HG03196 (cell line): ENCODE data around the gene PRORP.
"Not testable (repeated sequence)": the region's sequence is repeated elsewhere in the genome, so short reads cannot be mapped to it uniquely, and the experiment has no call there.

ENCODE experiments used
- ATAC-seq: cut with Tn5 transposase; IDR thresholded peaks from one replicate; pipeline ENCODE4 v1.9.1; 2021; ENCODE audit not compliant: unreplicated experiment

The PRORP gene

DNA sequence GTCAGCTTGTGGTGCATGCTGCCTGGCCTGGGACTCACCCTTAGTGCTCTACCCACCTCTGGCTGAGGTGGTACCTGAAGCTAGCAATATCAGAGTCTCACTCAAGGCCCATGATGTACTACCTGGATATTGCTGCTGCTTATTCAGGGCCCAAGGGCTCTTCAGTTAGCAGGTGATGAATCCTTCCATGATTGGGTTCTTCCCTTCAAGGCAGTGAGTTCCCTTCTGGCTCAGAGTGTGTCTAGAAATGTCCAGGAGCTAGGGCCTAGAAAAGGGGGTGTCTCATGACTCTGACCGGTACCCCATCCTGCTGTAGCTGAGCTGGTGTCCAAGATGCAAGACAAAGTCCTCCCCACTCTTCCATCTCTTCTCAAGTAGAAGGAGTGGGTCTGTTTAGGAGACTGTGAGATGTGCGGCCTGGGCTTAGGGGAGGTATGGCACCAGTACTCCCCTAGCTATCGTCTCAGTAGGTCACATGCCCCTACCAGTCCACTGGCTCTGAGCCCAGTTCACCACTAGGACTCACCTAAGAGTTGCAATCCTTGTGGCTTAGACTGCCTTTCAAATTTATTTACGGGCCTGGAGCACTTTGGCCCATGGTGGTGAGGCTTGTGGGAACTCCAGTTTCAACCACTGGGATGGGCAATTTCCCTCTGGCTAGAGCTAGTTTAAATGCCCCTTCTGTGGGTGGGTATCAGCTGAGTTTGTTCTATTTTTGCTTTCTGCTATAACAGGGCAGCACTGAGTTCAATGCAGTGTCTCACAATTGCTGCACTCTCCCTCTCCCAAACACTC lies 12.2 kb downstream of the PRORP start:
- no peak for ATAC-seq

DNA sequence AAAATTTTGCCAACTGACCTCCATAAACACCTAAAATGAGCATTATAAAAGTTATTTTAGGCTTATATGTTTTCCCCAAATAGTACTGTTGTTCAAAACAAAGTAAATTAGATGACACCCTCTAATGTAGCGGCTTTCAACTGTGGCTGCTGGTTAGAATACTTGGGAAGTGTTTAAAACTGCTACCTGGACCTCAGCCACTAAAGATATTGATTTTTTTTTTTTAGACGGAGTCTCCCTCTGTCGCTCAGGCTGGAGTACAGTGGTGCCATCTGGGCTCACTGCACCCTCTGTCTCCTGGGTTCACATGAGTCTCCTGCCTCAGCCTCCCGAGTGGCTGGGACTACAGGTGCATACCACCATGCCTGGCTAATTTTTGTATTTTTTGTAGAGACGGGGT lies 16.2 kb downstream of the PRORP start:
- ATAC-seq = no peak

- ATAC-seq = no peak
Observed at GRCh38 chr14:35140718-35141581, 18.6 kb downstream of the PRORP start.

DNA sequence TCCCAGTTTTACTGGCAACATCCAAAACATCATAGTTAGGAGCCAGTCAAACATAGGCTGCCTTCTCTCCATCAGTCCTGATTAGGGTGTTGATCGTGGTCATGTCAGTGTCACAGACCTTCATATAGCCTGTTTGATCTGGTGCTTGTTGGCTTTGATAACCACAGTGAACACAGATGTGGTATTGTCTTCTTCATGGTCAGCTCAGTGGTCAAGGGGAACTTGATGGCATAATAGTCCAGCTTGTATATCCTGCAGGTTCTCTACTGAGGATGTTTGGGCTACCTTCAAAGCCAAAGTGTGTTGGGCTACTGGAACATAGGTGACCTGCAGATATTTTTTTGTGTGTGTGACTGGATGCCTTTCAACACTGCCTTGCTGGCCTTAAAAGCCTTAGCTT lies 21.7 kb downstream of the PRORP start:
- ATAC-seq = no peak

DNA sequence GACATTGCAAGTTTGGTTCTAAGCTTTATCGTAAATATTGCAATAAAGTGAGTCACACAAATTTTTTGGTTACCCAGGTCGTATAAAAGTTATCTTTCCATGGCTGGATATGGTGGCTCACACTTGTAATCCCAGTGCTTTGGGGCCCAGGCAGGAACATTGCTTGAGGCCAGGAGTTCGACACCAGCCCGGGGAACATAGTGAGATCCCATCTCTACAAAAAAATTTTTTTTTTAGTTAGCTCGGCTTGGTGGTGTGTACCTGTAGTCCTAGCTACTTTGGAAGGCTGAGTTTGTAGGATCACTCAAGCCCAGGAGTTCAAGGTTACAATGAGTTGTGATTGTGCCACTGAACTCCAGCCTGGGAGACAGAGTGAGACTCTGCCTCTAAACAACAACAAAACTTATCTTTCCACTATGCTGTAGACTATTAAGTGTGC lies 24.4 kb downstream of the PRORP start:
- ATAC-seq = no peak

- ATAC-seq = no peak
Observed at GRCh38 chr14:35147186-35147585, 24.8 kb downstream of the PRORP start.

- no peak for ATAC-seq
Observed at GRCh38 chr14:35147711-35148110, 25.4 kb downstream of the PRORP start.

DNA sequence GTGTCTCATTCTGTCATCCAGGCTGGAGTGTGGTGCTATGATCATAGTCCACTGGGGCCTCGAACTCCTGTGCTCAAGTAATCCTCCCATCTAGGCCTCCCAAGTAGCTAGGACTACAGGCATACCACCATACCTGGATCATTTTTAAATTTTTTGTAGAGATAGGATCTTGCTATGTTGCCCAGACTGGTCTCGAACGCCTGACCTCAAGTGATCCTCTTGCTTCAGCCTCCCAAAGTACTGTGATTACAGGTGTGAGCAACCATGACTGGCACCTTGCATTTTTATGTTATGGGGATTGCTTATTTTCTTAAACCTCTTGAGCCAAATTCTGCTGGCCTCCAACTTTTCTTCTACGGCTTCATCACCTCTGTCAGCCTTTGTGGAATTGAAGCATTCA lies 26.9 kb downstream of the PRORP start:
- ATAC-seq = no peak

GRCh38 chr14:35152531-35152930 lies 30.2 kb downstream of the PRORP start:
- not testable (repeated sequence) for ATAC-seq

- ATAC-seq = no peak
Observed at GRCh38 chr14:35154016-35154415, 31.7 kb downstream of the PRORP start.

GRCh38 chr14:35155962-35156361 lies 33.6 kb downstream of the PRORP start:
- ATAC-seq = no peak

GRCh38 chr14:35158491-35158890 lies 36.1 kb downstream of the PRORP start:
- ATAC-seq = no peak

GRCh38 chr14:35158951-35159653 lies 36.8 kb downstream of the PRORP start:
- no peak for ATAC-seq

- peak; percentile 53 for ATAC-seq
Observed at GRCh38 chr14:35159742-35160409, 37.5 kb downstream of the PRORP start.

- ATAC-seq = no peak
Observed at GRCh38 chr14:35161231-35161630, 38.9 kb downstream of the PRORP start.

GRCh38 chr14:35163384-35163783 lies 41.0 kb downstream of the PRORP start:
- ATAC-seq = no peak

- ATAC-seq = no peak
Observed at GRCh38 chr14:35164849-35165248, 42.5 kb downstream of the PRORP start.

DNA sequence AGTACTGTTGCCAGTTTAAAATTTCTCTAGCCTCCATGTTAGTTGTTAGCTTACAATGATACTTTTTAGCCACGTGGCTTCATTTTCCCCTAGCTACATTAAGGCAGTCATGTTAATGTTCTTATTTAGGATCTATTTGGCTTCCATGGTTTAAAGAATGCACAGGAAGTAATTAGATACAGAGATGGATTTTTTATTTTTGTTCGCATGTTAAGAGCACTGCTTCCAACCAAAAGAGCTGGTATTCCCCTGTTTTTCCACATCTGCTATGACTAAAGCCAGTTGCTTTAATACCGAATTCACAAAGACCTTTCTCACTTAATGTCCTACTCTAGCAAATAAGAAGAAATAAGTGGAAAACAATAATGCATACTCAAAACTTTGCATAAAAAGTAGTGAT lies 45.1 kb downstream of the PRORP start:
- no peak for ATAC-seq
